Stimulated activated CD4-positive, alpha-beta T cell treated with anti-CD3 and anti-CD28 coated beads, Interleukin-1b, Interleukin-23, amount 100 ng/mL, for 48 hours (primary cell): ENCODE results near the gene ZNF546.
"Not testable (repeated sequence)": the region's sequence is repeated elsewhere in the genome, so short reads cannot be mapped to it uniquely, and the experiment has no call there.

ENCODE experiments used
- DNase-seq: peaks from one replicate; pipeline ENCODE4 v3.0.0-alpha.2; 2020

The ZNF546 gene

DNA sequence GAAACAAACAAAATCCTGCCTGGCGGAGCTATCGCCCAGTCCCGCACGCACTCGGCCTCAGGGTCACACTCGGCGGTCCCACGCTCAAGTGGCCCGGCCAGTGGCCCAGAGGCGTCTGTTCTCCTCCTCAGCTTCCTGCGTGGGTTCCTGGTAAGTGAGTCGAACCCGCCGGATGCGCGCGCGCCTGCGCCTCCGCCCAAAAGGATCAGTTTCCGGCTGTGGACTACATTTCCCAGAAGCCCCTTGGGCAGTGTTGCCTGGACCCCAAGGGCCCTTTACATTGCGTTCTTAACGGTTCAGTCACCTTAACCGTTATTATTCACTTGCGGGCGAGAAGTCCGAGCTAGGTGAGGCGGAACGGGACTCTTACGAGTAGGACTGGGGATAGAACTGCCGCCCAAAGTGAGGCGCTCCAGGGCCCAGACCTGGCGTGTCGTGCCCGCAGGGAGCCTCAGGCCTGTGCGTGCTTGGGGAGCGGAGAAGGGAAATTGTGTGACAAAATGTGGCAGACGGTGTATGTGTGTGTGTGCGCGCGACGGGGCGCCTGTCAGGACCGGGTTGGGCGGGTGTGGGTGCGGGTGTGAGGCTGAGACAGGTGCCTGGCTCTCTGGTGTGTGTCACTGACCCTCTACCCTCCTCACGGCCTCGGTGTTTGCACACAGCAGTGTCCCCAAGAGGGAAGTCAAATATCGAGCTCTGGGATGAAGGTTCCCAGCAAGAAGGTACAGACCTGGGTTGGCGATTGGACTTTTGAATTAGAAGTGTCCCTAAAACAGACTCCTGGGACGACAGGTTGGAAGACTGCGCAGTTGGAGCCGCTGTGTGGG, at the start of gene ZNF546:
Gene ZNF546, plus strand, starts transcription at position 250 of the 827 bp plus-strand sequence. CDS start 1,267 bp downstream, outside the sequence.
- peak; percentile 92 for DNase-seq

DNA sequence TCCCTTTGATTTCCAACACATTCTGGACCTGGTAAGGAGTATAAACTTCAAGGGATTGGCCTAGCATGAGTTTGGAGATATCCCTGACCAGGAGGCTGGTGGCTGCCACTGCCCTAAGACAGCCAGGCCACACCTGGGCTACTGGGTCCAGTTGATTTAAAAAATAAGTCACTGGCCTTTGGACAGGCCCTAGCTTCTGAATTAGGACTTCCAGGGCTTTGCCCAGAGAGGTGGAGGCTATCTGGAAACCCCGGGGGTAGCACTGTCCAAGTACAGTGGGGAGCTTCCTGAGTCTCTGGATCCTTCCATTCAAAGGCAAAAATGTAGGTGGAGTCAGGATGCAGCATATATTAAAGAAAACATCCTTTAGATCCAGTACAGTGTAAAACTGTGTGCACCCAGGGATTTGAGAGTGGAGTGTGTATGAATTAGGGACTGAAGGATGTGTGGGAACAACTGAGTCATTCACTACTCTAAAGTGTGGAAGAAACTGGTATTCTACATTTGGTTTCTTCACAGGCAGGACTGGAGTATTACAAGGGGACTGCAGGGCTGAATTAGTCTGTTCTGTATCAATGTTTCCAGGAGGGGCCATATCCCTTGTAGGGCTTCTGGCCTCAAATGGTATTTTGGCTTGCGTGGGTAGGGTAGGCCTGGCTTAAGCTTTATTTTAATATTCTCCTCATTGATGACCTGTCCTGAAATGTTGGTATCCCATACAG, 47.7 kb upstream of the ZNF546 start:
- DNase-seq = no peak

DNA sequence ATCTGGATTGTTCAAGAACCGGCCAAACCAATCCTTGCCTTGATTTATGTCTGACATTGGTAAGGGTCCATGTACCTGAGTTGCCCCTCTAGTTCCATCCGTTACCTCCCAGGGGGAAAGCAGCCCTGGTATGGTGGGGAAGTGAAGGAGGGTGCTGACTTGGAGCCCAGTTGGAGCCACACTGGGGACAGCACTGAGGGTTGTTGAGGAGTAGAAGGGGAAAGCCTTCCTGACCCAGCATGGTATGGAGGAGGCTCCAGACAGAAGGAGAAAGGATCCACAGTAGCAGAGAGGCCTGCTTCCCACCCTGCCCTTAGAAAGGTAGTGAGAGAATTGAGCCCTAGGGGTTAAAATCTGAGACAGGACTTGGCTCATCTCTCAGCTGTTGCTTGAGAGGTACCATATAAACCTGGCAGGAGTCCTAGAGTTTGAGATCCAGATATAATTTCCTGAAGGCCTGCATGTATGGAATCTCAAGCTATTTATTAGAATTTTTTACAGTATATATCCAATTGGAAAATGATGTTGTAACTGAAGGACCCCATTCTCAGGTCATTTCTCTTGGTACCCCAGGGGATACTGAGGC, 45.7 kb upstream of the ZNF546 start:
- DNase-seq = no peak

DNA sequence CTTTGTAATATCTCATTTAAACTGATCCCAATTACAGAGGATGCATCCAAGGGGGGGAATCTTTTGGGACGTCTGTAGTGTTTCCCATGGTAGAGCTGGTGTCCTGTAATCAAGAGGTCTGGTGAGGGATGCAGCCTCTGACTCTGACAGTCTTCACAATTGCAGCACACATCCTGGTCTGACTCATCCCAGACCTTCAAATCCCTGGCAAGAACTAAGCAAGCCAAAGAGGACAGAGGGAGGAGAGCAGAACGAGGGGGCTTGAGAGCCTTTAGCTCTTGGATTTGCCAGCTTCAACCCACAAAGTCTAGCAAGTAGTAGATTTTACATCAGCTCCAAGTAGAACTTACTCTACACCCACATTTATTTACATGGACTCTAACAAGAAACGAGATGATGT, 45.2 kb upstream of the ZNF546 start:
- no peak for DNase-seq

DNA sequence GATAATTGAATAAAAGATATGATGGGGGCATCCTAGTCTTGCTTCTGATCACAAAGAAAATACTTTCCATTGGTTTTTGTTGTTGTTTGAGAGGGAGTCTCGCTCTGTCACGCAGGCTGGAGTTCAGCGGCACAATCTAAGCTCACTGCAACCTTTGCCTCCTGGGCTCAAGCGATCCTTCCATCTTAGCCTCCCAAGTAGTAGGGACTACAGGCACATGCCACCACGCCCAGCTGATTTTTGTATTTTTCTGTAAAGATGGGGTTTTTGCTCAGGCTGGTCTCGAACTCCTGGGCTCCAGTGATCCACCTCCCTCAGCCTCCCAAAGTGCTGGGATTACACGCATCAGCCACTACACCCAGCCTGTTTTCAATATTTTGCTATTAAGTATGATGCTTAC, 42.9 kb upstream of the ZNF546 start:
- DNase-seq = no peak

DNA sequence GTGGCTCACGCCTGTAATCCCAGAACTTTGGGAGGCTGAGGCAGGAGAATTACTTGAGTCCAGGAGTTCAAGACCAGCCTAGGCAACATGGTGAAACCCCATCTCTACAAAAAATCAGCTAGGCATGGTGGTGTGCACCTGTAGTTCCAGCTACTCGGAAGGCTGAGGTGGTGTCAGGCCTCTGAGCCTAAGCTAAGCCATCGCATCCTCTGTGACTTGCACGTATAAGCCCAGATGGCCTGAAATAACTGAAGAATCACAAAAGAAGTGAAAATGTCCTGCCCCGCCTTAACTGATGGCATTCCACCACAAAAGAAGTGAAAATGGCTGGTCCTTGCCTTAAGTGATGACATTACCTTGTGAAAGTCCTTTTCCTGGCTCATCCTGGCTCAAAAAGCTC, 39.0 kb upstream of the ZNF546 start:
- not testable (repeated sequence) for DNase-seq

DNA sequence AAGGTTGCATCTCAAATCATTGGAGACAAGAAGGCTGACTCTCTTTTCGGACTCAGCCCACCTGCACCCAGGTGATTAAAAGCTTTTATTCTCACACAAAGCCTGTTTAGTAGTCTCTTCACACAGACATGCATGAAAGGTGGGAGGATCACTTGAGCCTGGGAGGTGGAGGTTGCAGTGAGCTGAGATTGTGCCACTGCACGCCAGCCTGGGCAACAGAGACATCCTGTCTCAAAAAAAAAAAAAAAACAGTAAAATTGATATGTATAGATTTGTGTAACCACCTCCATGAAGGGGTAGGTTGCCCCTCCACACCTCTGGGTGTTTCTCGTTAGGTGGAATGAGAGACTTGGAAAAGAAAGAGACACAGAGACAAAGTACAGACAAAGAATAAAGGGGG, 37.9 kb upstream of the ZNF546 start:
- DNase-seq = not testable (repeated sequence)

DNA sequence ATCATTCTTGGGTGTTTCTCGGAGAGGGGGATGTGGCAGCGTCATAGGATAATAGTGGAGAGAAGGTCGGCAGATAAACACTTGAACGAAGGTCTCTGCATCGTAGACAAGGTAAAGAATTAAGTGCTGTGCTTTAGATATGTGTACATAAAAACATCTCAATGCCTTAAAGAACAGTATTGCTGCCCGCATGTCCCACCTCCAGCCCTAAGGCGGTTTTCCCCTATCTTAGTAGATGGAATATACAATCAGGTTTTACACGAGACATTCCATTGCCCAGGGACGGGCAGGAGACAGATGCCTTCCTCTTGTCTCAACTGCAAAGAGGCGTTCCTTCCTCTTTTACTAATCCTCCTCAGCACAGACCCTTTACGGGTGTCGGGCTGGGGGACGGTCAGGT, 37.5 kb upstream of the ZNF546 start:
- DNase-seq = not testable (repeated sequence)

DNA sequence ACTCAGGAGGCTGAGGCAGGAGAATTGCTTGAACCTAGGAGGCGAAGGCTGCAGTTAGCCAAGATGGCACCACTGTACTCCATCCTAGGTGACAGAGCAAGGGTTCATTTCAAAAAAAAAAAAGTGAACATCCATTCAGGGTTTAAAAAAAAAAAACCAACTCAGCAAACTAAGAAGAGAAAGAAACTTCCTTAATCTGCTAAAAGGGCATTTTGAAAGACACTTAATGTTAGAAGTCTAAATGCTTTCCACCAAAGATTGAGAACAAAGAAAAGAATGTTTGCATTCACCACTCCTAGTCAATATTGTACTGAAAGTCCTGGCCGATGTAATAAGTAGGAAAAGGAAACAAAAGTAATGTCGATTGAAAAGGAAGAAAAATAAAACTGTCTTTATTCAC, 33.0 kb upstream of the ZNF546 start:
- DNase-seq = no peak

DNA sequence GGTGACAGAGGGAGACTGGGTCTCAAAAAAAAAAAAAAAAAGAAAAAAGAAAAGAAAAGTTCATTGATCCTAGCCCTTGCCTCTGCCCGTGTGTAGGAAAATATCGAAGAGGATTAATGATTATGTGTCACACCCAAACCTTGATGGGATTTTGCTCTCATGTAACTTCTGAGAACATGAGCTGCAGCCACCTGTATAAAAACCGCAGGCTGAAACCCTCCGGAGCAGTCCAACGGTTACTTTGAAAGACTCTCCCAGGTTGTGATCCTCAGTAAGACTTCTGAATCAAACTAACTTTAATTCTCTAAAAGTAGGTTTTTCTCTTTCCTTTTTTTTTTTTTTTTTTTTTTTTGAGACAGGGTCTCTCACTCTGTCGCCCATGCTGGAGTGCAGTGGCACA, 30.2 kb upstream of the ZNF546 start:
- DNase-seq = no peak

DNA sequence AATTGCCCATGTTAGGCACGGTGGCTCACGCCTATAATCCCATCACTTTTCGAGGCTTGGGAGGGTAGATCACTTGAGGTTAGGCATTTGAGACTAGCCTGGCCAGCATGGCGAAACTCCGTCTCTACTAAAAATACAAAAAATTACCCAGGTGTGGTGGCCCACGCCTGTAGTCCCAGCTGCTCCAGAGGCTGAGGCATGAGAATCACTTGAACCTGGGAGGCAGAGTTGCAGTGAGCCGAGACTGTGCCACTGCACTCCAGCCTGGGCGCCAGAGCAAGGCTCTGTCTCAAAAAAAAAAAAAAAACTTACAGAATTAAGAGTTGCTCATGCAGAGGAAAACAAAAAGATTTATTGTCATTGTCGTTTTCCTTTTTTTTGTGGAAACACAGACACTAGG, 29.3 kb upstream of the ZNF546 start:
- no peak for DNase-seq

DNA sequence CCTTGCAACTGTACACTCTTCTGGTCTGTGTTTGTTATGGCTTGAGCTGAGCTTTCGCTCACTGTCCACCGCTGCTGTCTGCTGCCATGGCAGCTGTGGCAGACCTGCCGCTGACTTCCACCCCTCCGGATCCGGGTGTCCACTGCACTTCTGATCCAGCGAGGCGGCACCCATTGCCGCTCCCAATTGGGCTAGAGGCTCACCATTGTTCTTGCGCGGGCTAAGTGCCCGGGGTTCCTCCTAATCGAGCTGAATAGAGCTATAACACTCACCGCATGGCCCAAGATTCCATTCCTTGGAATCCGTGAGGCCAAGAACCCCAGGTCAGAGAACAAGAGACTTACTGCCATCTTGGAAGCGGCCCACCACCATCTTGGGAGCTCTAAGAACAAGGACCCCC, 28.1 kb upstream of the ZNF546 start:
- DNase-seq = no peak

DNA sequence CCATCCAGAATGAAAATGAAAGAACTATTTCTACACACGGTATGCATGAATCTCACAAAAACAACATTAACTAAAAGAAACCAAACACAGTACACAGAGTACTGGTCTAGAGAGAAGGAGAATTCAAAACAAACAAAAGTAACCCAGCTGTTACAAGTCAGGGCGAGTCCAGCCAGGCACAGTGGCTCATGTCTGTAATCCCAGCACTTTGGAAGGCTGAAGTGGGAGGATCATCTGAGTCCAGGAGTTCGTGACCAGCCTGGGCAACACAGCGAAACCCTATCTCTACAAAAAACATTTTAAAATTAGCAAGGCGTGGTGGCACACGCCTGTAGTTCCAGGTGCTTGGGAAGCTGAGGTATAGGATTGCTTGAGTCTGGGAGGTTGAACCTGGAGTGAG, 27.6 kb upstream of the ZNF546 start:
- no peak for DNase-seq

DNA sequence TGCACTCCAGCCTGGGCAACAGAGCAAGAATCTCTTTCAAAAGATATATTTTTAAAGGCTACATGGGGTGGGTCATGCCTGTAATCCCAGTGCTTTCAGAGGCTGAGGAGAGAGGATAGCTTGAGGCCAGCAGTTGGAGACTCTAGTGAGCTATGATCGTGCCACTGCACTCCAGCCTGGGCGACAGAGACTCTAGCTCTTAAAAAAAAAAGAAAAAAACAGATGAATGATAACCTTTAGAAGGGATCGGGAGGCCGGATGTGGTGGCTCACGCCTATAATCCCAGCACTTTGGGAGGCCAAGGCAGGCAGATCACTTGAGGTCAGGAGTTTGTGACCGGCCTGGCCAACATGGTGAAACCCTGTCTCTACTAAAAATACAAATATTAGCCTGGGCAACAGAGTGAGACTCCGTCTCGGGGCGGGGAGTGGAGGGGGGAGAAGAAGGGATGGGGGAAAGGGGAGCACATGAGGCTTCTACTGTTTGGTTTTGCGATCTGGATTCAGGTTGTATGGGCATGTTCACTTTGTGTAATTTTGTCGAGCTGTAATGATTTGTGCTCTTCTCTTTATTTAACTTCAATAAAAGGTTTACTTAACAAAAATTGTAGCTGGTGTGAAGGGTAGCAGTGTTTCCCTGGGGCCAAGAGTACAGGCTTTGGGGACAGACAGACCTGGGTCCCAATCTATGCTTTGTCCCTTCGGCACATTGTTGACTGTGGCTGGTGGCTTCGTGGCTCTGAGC, 27.0 kb upstream of the ZNF546 start:
- peak; percentile 19 for DNase-seq

DNA sequence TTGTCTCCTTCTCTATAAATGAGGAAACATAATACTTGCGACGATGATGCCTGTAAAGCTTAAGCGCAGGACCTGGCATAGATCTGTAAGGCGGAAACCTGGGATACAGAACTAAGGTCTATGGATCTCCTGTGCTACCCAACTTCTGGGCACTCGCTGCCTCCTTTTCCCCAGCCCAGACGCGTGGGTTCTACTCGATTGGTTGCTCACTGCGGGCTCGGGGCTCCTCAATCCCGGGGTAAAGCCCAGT, 26.5 kb upstream of the ZNF546 start:
- DNase-seq = no peak

DNA sequence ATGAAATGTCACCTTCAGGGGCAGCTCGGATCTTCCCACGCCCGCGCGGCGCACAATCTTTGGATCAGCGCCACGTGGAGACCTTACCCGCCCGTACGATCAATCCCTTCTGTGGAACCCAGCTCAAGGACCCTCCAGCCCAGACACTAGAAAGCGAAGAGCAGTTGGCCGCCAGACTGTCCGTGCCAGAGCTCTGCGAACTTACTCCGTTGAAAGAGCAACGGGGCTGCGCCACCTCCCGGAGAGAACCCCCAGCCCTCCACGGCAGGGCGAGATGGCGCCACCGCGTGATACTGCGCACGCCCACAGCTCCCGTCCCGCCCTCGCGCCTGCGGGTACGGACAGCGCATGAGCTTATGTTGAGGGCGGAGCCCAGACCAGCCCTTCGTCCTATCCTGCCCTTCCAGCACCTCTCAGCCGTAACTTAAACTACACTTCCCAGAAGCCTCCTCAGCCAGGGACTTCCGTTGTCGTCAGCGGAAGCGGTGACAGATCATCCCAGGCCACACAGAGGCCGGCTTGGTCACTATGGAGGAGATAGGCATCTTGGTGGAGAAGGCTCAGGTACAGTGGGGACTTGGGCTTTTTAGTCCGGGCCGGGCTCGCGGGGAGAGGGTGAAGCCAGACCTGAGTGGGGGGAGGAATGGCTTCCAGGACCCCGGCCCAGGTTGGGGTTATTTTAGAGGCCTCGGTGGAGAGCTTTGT, 26.0 kb upstream of the ZNF546 start, which contains the start of gene PSMC4:
Gene PSMC4, plus strand, starts transcription at position 491 of the 705 bp plus-strand sequence. Its CDS starts 38 bp downstream, at position 529.
- peak; percentile 98 for DNase-seq

DNA sequence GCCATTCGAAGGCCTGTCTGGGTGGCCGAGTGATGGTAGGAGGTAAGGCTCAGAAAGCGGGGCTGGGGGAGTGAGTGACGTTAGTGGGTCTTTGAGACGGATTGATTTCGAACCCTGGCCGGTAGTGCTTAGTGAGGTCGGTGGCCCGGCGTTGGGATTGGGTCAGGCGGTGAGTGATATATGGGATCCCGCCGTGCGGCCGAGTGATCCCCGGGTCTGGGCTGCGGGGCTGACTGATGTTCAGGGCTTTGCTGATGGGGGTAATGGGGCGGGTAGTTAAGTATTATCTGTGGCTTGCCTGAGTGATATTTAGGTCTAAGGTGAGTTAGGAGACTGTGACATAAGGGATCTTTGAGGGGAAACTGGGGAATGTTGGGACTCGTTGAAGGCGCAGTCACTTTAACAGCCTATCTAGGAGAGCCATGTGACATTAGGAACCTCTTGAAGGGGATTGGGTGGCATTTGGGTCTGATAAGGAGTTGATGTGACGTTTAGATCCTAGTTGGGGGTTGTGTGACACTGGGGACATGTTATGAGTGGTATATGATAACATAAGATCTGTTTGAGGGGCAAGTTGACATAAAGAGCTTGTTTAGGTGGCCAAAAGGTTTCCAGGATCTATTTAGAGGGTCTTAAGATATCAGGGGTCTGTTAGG, 25.4 kb upstream of the ZNF546 start:
- DNase-seq = no peak

DNA sequence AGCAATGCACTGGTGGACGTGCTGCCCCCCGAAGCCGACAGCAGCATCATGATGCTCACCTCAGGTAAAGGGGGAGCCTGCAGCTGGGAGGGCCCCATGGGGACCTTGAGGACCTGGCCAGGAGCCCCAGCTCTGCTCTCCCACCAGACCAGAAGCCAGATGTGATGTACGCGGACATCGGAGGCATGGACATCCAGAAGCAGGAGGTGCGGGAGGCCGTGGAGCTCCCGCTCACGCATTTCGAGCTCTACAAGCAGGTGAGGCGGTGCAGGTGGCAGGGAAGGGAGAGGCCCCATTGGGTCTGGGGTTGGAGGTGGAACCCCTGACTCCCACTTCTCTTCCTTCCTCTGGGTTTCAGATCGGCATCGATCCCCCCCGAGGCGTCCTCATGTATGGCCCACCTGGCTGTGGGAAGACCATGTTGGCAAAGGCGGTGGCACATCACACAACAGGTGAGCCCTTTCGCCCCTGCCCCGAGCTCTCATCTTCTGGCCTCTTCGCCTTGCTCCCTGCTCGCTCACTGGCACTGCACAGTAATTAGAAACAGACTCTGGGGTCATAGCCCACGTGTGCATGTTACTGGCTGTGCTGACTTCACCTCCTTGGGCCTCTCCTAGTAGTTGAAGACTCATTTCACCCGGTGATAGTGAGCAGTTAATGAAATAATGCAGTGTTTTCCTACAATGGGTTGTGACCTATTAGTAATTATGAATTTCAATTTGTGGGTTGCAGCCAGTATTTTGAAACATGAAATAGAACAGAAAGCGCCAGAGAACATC, 22.3 kb upstream of the ZNF546 start:
- no peak for DNase-seq

DNA sequence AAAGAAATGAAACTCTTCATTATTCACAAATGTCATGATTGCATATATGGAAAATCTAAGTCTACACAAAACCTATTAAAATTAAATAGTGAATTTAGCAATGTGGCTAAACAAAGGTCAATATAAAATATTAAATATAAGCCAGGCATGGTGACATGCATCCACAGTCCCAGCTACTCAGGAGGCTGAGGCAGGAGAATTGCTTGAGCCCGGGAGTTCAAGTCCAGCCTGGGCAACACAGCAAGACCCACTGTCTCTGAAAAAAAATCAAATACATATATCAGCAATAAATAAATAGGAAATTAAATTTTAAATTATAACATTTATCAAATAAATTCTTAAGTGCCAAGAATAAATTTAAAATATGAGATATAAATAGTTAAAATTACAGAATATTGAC, 14.0 kb upstream of the ZNF546 start:
- DNase-seq = no peak

DNA sequence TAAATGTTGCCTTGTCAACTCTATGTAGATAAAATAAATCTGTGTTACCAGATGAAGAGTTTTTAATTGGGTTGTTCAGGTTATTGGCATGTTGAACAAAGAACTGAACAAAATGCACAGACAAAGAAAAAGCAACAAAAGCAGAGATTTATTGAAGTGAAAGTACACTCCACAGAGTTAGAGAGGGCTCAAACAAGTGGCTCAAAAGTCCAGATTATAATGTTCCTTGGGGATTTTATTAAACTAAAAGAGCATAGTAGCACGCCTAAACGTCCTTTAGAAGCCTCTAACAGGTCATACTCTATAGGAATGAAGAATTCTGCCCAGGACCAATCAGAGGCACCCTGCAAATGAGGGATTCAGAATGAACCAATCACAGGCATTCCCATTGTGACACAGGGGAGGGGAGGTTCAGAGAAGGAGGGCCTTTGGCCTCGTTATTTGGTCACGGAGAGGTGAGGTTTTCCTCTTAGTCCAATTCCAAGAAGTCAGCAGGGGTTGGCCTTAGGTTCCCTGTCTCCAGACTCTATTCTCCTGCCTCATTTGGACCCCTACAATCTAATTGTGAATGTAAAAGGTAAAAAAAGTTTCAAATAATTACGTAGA, 13.1 kb upstream of the ZNF546 start:
- no peak for DNase-seq

DNA sequence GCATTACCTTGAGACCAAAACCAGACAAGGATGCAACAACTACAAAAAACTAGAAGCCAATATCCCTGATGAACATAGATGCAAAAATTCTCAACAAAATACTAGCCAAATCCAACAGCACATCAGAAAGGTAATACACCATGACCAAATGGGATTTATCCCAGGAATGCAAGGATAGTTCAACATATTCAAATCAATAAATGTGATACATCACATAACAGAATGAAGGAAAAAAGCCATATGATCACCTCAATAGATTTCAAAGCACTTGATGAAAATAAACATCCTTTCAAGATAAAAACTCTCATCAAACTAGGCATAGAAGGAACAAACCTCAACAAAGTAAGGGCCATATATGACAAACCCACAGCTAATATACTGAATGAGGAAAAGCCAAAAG, 10.2 kb upstream of the ZNF546 start:
- DNase-seq = no peak
